LNCAP (cell line): ENCODE results near the gene SAG.

Experiments
- CTCF ChIP-seq: fragments of 450-650 bp; IDR thresholded peaks from 2 replicates; pipeline ENCODE4 v1.5.1; 2017; ENCODE audit warnings: mild to moderate bottlenecking

SAG gene

GRCh38 chr2:233343171-233343705 is 35.6 kb downstream of the SAG start:
- no peak for TF ChIP-seq CTCF

GRCh38 chr2:233346376-233346775 is 38.8 kb downstream of the SAG start:
- no peak for TF ChIP-seq CTCF

- no peak for TF ChIP-seq CTCF
Measured at GRCh38 chr2:233346930-233347329, 39.3 kb downstream of the SAG start.

- TF ChIP-seq CTCF = no peak
Measured at GRCh38 chr2:233349005-233349998, 41.7 kb downstream of the SAG start.

GRCh38 chr2:233350708-233351107 is 43.1 kb downstream of the SAG start:
- no peak for TF ChIP-seq CTCF

GRCh38 chr2:233351423-233351822 is 43.8 kb downstream of the SAG start:
- no peak for TF ChIP-seq CTCF

- no peak for TF ChIP-seq CTCF
Measured at GRCh38 chr2:233352141-233352842, 44.7 kb downstream of the SAG start.
